ENCODE results near the gene RLBP1.

The RLBP1 gene

GRCh38 chr15:89230277-89230676, 8.9 kb upstream of the RLBP1 start:
- no peak overlapping the region for H3K27ac ChIP-seq (ENCODE audit: insufficient read depth, low read depth, low read length, poor library complexity, severe bottlenecking)
- 59 to 73% methylated on average over 4 to 5 of the region's 5 CpGs for WGBS, 2 experiments
- H3K9me3 ChIP-seq (ENCODE audit: control insufficient read depth, low read length): no peaks in the 10 kb centered on the region
- no peaks in the 10 kb centered on the region for H3K36me3 ChIP-seq (ENCODE audit: control insufficient read depth, insufficient read depth, low read length)
- H3K27me3 ChIP-seq (ENCODE audit: control insufficient read depth, insufficient read depth, low read length, poor library complexity, severe bottlenecking): peaks cover 3% of the 10 kb centered on the region
- H3K4me3 ChIP-seq (ENCODE audit: insufficient read depth, low read depth, low read length): no peak overlapping the region
- H3K4me1 ChIP-seq (ENCODE audit: control insufficient read depth, insufficient read depth, low read length): no peaks in the 10 kb centered on the region

- Histone ChIP-seq H3K36me3 (ENCODE audit: control insufficient read depth, insufficient read depth, low read length) (no peaks in the 10 kb centered on the region), H3K27ac (ENCODE audit: insufficient read depth, low read depth, low read length, poor library complexity, severe bottlenecking) (no peak overlapping the region)
- 68 to 72% methylated on average over 7 of the region's 7 CpGs for WGBS, 2 experiments
These were observed 6.0 kb upstream of the RLBP1 start for GRCh38 chr15:89227425-89227824.

GRCh38 chr15:89226359-89227221, 5.2 kb upstream of the RLBP1 start:
- Histone ChIP-seq H3K27ac (ENCODE audit: insufficient read depth, low read depth, low read length, poor library complexity, severe bottlenecking) (no peak overlapping the region), H3K4me3 (ENCODE audit: insufficient read depth, low read depth, low read length) (no peak overlapping the region), H3K27me3 (ENCODE audit: control insufficient read depth, insufficient read depth, low read length, poor library complexity, severe bottlenecking) (no peaks in the 10 kb centered on the region), H3K9me3 (ENCODE audit: control insufficient read depth, low read length) (no peaks in the 10 kb centered on the region), H3K4me1 (ENCODE audit: control insufficient read depth, insufficient read depth, low read length) (peaks cover 4% of the 10 kb centered on the region), H3K36me3 (ENCODE audit: control insufficient read depth, insufficient read depth, low read length) (no peaks in the 10 kb centered on the region)
- WGBS, 2 experiments: 89 to 90% methylated on average over 14 of the region's 14 CpGs

More at GRCh38 chr15:89227425-89227824, 6.0 kb upstream of the RLBP1 start:
- Histone ChIP-seq H3K9me3 (ENCODE audit: control insufficient read depth, low read length) (no peaks in the 10 kb centered on the region), H3K4me1 (ENCODE audit: control insufficient read depth, insufficient read depth, low read length) (no peaks in the 10 kb centered on the region), H3K27me3 (ENCODE audit: control insufficient read depth, insufficient read depth, low read length, poor library complexity, severe bottlenecking) (no peaks in the 10 kb centered on the region), H3K4me3 (ENCODE audit: insufficient read depth, low read depth, low read length) (no peak overlapping the region)

GRCh38 chr15:89225588-89225987, 4.2 kb upstream of the RLBP1 start:
- Histone ChIP-seq H3K4me1 (ENCODE audit: control insufficient read depth, insufficient read depth, low read length) (peaks cover 9% of the 10 kb centered on the region), H3K4me3 (ENCODE audit: insufficient read depth, low read depth, low read length) (no peak overlapping the region), H3K36me3 (ENCODE audit: control insufficient read depth, insufficient read depth, low read length) (no peaks in the 10 kb centered on the region), H3K27ac (ENCODE audit: insufficient read depth, low read depth, low read length, poor library complexity, severe bottlenecking) (no peak overlapping the region), H3K9me3 (ENCODE audit: control insufficient read depth, low read length) (no peaks in the 10 kb centered on the region), H3K27me3 (ENCODE audit: control insufficient read depth, insufficient read depth, low read length, poor library complexity, severe bottlenecking) (no peaks in the 10 kb centered on the region)
- 93 to 95% methylated on average over 4 of the region's 5 CpGs for WGBS, 2 experiments

GRCh38 chr15:89218531-89218930, 2.8 kb downstream of the RLBP1 start:
- no peaks in the 10 kb centered on the region for H3K36me3 ChIP-seq (ENCODE audit: control insufficient read depth, insufficient read depth, low read length)
- H3K27me3 ChIP-seq (ENCODE audit: control insufficient read depth, insufficient read depth, low read length, poor library complexity, severe bottlenecking): no peaks in the 10 kb centered on the region
- no peak overlapping the region for H3K4me3 ChIP-seq (ENCODE audit: insufficient read depth, low read depth, low read length)
- no peaks in the 10 kb centered on the region for H3K9me3 ChIP-seq (ENCODE audit: control insufficient read depth, low read length)
- 91 to 94% methylated on average over 8 of the region's 8 CpGs for whole genome bisulfite sequencing, 2 experiments
- H3K27ac ChIP-seq (ENCODE audit: insufficient read depth, low read depth, low read length, poor library complexity, severe bottlenecking): no peak overlapping the region
- H3K4me1 ChIP-seq (ENCODE audit: control insufficient read depth, insufficient read depth, low read length): peaks cover 9% of the 10 kb centered on the region

GRCh38 chr15:89217686-89218376, 3.5 kb downstream of the RLBP1 start:
- H3K4me3 ChIP-seq (ENCODE audit: insufficient read depth, low read depth, low read length): no peak overlapping the region
- 84 to 88% methylated on average over 6 of the region's 6 CpGs for WGBS, 2 experiments
- H3K4me1 ChIP-seq (ENCODE audit: control insufficient read depth, insufficient read depth, low read length): peaks cover 9% of the 10 kb centered on the region
- H3K36me3 ChIP-seq (ENCODE audit: control insufficient read depth, insufficient read depth, low read length): no peaks in the 10 kb centered on the region
- H3K9me3 ChIP-seq (ENCODE audit: control insufficient read depth, low read length): no peaks in the 10 kb centered on the region
- H3K27me3 ChIP-seq (ENCODE audit: control insufficient read depth, insufficient read depth, low read length, poor library complexity, severe bottlenecking): no peaks in the 10 kb centered on the region
- H3K27ac ChIP-seq (ENCODE audit: insufficient read depth, low read depth, low read length, poor library complexity, severe bottlenecking): no peak overlapping the region

- Histone ChIP-seq H3K4me3 (ENCODE audit: insufficient read depth, low read depth, low read length) (no peak overlapping the region), H3K4me1 (ENCODE audit: control insufficient read depth, insufficient read depth, low read length) (peaks cover 9% of the 10 kb centered on the region), H3K27me3 (ENCODE audit: control insufficient read depth, insufficient read depth, low read length, poor library complexity, severe bottlenecking) (no peaks in the 10 kb centered on the region), H3K9me3 (ENCODE audit: control insufficient read depth, low read length) (no peaks in the 10 kb centered on the region), H3K36me3 (ENCODE audit: control insufficient read depth, insufficient read depth, low read length) (no peaks in the 10 kb centered on the region), H3K27ac (ENCODE audit: insufficient read depth, low read depth, low read length, poor library complexity, severe bottlenecking) (no peak overlapping the region)
- WGBS, 2 experiments: 94 to 96% methylated on average over 20 of the region's 20 CpGs
These were observed 4.3 kb downstream of the RLBP1 start for GRCh38 chr15:89217031-89217430.

GRCh38 chr15:89215627-89216026, 5.8 kb downstream of the RLBP1 start:
- Histone ChIP-seq H3K4me3 (ENCODE audit: insufficient read depth, low read depth, low read length) (no peak overlapping the region), H3K27me3 (ENCODE audit: control insufficient read depth, insufficient read depth, low read length, poor library complexity, severe bottlenecking) (no peaks in the 10 kb centered on the region), H3K4me1 (ENCODE audit: control insufficient read depth, insufficient read depth, low read length) (no peaks in the 10 kb centered on the region), H3K27ac (ENCODE audit: insufficient read depth, low read depth, low read length, poor library complexity, severe bottlenecking) (no peak overlapping the region), H3K9me3 (ENCODE audit: control insufficient read depth, low read length) (no peaks in the 10 kb centered on the region), H3K36me3 (ENCODE audit: control insufficient read depth, insufficient read depth, low read length) (no peaks in the 10 kb centered on the region)
- WGBS, 2 experiments: 92 to 94% methylated on average over 2 of the region's 2 CpGs

- no peaks in the 10 kb centered on the region for H3K9me3 ChIP-seq (ENCODE audit: control insufficient read depth, low read length)
These were observed 9.7 kb downstream of the RLBP1 start for GRCh38 chr15:89211678-89212170.

GRCh38 chr15:89209057-89209456, 12.3 kb downstream of the RLBP1 start:
- Histone ChIP-seq H3K27me3 (ENCODE audit: control insufficient read depth, insufficient read depth, low read length, poor library complexity, severe bottlenecking) (no peaks in the 10 kb centered on the region), H3K9me3 (ENCODE audit: control insufficient read depth, low read length) (no peaks in the 10 kb centered on the region), H3K4me1 (ENCODE audit: control insufficient read depth, insufficient read depth, low read length) (no peaks in the 10 kb centered on the region), H3K36me3 (ENCODE audit: control insufficient read depth, insufficient read depth, low read length) (no peaks in the 10 kb centered on the region), H3K4me3 (ENCODE audit: insufficient read depth, low read depth, low read length) (no peak overlapping the region), H3K27ac (ENCODE audit: insufficient read depth, low read depth, low read length, poor library complexity, severe bottlenecking) (no peak overlapping the region)
- WGBS, 2 experiments: 81 to 93% methylated on average over 1 of the region's 1 CpG

More at GRCh38 chr15:89211678-89212170, 9.7 kb downstream of the RLBP1 start:
- Histone ChIP-seq H3K4me1 (ENCODE audit: control insufficient read depth, insufficient read depth, low read length) (no peaks in the 10 kb centered on the region), H3K4me3 (ENCODE audit: insufficient read depth, low read depth, low read length) (no peak overlapping the region), H3K36me3 (ENCODE audit: control insufficient read depth, insufficient read depth, low read length) (no peaks in the 10 kb centered on the region), H3K27me3 (ENCODE audit: control insufficient read depth, insufficient read depth, low read length, poor library complexity, severe bottlenecking) (no peaks in the 10 kb centered on the region), H3K27ac (ENCODE audit: insufficient read depth, low read depth, low read length, poor library complexity, severe bottlenecking) (no peak overlapping the region)
- WGBS, 2 experiments: 93% methylated on average over 5 of the region's 5 CpGs
